ENCODE results near the gene TSPYL6.
"Not testable (repeated sequence)": the region's sequence is repeated elsewhere in the genome, so short reads cannot be mapped to it uniquely, and the experiment has no call there.

The TSPYL6 gene

GRCh38 chr2:54256091-54256694, at the start of gene TSPYL6:
Gene TSPYL6 (minus strand): TSS chr2:54256229. CDS start chr2:54256151, 78 bp downstream.
- DNase-seq: no peak

GRCh38 chr2:54303631-54304030, 47.6 kb upstream of the TSPYL6 start:
- DNase-seq: no peak

DNA sequence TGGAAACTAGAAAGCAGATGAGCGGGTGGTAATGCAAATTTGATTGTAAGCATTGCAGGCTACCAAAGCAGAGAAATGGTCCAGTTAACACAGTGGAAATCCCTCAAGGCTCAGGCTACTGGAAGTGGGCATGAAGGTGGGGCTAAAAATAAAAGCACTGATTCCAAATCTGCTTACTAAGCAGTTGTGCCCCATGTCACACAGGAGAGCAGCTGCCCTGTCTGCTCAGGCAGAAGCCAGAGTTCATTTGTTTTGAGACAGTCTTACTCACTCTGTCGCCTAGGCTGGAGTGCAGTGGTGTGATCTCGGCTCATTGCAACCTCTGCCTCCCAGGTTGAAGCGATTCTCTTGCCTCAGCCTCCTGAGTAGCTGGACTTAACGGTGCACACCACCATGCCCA, 42.5 kb upstream of the TSPYL6 start:
- no peak for DNase-seq

DNA sequence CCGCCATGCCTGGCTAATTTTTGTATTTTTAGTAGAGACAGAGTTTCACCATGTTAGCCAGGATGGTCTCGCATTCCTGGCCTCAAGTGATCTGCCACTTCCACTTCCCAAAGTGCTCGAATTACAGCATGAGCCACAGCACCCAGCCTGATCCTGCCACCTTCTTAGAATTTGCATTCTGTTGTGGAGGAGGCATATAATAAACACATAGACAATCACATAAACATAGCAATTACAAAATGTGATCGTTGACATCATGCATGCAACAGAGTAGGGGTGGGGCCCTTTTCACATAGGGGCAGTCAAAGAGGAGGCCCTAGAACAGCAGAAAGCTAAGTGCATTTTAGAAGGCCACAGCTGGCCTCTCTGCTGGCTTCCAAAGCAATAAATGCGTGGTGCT, 39.9 kb upstream of the TSPYL6 start:
- no peak for DNase-seq

DNA sequence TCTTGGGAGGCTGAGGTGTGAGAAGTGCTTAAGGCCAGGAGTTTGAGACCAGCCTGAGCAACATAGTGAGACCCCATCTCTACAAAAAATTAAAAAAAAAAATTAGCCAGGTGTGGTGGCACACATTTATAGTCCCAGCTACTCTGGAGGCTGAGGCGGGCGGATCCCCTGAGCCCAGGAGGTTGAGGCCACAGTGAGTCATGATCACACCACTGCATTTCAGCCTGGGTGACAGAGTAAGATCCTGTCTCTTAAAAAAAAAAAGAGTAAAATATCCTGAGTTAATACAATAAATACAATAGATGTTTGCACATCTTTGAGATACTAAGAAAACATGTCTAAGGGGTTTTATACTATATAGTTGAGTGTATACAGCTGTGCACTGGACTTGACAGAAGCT, 38.6 kb upstream of the TSPYL6 start:
- not testable (repeated sequence) for DNase-seq

DNA sequence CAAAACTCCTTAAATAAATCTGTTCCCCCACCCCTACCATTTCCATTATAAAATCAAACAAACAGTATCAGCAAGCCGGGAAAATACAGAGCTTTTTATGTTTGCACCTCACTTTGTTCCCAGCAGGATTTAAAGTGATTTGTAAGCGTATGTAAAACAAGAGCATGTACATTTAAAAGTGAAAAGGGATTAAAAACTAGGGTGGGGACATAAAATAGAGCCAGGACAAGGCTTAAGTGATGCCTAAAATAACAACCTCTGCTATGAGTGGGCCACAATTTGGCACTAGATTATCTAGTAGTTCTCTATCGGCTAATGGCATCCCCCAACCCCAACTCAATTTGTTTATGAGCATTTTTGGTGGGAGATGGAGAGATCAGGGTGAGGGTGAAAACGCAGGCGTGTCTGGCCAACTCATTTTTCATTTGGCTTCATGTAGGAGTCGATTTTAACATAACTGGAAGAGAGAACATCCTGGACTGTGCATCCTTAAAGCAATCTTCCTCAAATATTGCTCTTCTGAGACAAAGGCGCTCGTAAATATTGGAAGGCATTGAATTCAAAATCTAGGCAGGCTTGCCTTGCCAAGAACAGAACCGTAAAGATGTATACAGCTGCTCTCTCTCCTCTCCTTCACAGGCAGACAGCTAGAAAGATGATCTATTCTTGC, 34.5 kb upstream of the TSPYL6 start:
- no peak for DNase-seq

- DNase-seq: no peak
Measured at GRCh38 chr2:54289917-54290316, 33.9 kb upstream of the TSPYL6 start.

- DNase-seq: no peak
Measured at GRCh38 chr2:54287532-54287931, 31.5 kb upstream of the TSPYL6 start.

DNA sequence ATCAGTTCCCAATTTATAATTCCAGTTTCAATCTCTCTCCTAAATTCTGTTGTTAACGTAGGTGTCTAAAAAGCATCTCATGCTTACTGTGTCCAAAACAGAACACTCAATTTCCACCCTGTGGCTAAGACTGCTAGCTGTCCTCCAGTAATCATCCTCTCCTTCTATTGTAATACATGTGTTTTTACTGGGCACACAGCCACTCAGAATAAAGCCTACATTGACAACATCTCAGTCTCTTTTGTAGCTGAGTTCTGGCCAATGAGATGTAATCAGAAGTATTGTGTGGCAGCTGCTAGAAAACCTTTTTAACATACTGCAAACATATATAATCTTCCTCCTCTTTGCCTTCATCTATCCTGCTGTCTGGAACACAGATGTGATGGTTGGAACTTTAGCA, 29.4 kb upstream of the TSPYL6 start:
- DNase-seq: no peak

GRCh38 chr2:54284826-54285225, 28.8 kb upstream of the TSPYL6 start:
- DNase-seq: no peak

DNA sequence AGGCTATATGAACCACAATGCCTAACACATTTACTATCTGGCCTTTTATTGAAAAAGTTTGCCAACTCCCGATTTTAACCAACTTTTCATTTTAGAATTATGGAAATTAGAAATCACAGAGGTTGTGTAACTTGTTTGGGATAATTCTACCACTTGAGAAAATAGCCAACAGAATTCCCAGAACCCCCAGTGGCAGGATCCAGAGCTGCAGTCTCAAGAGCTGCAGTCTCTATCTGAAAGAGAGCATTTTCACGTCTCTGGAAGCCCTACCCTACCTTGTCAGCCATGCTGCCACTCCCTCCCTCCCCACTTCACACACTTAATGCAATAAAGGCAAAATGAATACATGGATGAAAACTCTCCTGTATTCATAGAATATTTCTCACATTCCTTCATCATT, 23.4 kb upstream of the TSPYL6 start:
- DNase-seq: no peak

DNA sequence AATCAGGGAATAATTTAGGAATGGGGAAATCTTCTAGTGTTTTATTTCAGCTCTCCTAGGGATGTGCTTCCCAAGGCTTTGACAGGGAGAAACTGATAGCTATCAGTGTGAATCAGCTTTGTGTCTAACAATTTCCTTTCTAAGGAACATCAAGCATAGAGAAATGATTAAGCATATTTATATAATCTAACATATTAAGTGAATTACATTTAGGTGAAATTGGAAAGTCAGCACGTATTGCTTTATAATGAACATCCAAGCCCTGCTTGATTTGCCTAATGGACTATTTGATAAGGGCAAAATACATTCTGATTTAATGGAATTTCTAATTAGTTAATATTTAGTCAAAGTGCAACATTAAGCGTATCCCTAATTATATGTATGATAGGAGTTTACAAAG, 19.5 kb upstream of the TSPYL6 start:
- DNase-seq: no peak

- no peak for DNase-seq
Measured at GRCh38 chr2:54274781-54275242, 18.8 kb upstream of the TSPYL6 start.

DNA sequence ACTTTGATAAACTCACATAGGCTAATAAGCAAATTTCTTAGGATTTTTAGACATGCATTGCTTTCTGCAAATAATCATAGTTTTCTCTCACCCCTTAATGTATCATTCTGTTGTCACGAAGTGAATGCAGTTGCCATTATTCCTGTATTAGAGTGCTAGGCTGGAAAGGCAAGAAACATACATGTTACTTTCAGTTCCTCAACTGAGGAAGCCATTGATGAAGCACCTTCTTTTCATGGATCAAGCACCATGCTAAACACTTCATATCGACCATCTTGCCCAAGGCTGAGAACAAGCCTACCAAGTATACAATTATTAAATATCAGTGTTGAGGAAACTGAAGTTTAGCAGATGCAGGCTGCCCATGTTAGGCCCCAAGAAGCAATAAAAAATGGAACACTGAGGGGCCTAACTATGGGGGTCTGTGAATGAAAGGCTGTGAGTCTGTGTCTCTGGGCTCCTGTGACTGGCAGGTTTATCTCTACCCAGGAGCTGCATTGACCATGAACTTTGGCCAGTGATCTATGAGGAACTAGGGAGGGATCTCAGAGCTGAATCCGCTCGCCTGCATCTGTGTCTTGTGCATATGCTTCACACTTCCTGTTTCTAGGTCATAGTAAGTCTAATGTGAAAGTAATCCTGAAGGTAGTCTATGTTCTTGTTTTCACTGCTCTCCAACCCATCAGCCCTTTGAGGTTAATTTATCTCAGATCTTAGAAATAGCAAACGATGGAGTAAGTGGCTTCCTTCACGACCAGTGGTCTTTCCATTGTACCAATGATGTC, 16.0 kb upstream of the TSPYL6 start:
- no peak for DNase-seq

GRCh38 chr2:54271189-54271588, 15.2 kb upstream of the TSPYL6 start:
- DNase-seq: no peak

DNA sequence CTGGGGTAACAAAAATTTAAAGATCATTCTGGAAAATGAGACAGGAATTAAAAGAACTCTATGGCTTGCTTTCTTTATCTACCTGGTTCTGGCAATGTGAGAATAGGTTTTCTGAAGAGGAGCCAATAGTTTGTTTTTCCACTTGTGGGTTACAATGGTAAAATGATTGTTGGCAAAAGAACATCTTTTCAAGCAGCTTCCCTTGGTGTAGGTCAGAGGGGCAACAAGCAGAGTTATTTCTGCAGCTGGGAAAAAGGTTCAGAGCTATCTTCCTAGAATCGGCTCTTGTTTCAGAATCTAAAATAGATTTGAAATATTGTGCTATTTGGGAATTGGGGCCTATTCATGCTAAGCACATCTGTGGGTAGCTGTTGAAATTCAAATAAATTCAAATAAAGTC, 11.5 kb upstream of the TSPYL6 start:
- no peak for DNase-seq

GRCh38 chr2:54265081-54265480, 9.1 kb upstream of the TSPYL6 start:
- not testable (repeated sequence) for DNase-seq

GRCh38 chr2:54262015-54262765, 6.2 kb upstream of the TSPYL6 start:
- no peak for DNase-seq

GRCh38 chr2:54261537-54261936, 5.5 kb upstream of the TSPYL6 start:
- DNase-seq: no peak

- no peak for DNase-seq
Measured at GRCh38 chr2:54260241-54260595, 4.2 kb upstream of the TSPYL6 start.

- DNase-seq: no peak
Measured at GRCh38 chr2:54259413-54260240, 3.6 kb upstream of the TSPYL6 start.

DNA sequence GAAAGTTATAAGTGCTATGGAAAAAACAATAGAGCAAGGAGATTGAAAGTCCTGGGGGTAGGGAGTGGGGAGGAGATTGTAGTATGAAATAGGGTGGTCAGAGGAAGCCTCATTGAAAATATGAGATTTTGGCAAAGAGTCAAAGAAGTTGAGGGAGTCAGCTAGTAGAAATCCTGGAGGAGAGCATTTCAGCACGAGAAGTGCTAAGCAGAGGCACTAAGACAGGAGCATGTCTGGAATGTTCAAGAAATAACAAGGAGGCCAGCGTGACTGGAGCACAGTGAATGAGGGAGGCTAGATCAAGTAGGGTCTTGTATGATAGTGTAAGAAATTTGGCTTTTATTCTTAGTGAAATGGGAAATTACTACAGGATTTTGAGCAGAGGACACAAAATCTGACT, 2.1 kb upstream of the TSPYL6 start:
- DNase-seq: no peak

Data from NCI-H2081 treated with DMSO at 0.1 percent for 48 hours (cell line).